ENCODE data around the gene CACNA1B. TPM values are rescaled to one million over a fixed set of nuclear protein-coding genes. Genes with fewer than 3 reads are reported as not detected.
"Not testable (repeated sequence)": the region's sequence is repeated elsewhere in the genome, so short reads cannot be mapped to it uniquely, and the experiment has no call there.

The CACNA1B gene
- total RNA-seq, 1 experiment from 2014 or later, result 7.8 TPM

- H4K20me1 ChIP-seq (ENCODE audit: control insufficient read depth, insufficient read depth, insufficient read length); H4K91ac ChIP-seq (ENCODE audit: insufficient read length, low read depth, low read length); H3K9ac ChIP-seq (ENCODE audit: extremely low read depth, insufficient read length, low read length); H2BK5ac ChIP-seq (ENCODE audit: insufficient read length, low read length); H2BK12ac ChIP-seq (ENCODE audit: insufficient read length, low read depth, low read length); H3K79me2 ChIP-seq (ENCODE audit: insufficient read depth, low read length); H3K4me1 ChIP-seq (ENCODE audit: insufficient read depth, low read length); H3K27ac Mint-ChIP-seq; H2AK5ac ChIP-seq (ENCODE audit: insufficient read length, low read length); H3K4ac ChIP-seq (ENCODE audit: low read depth, low read length); H3K23me2 ChIP-seq (ENCODE audit: insufficient read length, low read depth, low read length, poor library complexity, severe bottlenecking); H3K23ac ChIP-seq (ENCODE audit: insufficient read length, low read depth, low read length); H2AFZ ChIP-seq (ENCODE audit: low read length); H3K27ac ChIP-seq (ENCODE audit: insufficient read length, low read depth, low read length); H3K18ac ChIP-seq (ENCODE audit: insufficient read length, low read depth, low read length); H3K9me3 ChIP-seq (ENCODE audit: control insufficient read depth, low read depth, low read length); H3K14ac ChIP-seq (ENCODE audit: insufficient read depth, low read length); H3K27me3 ChIP-seq (ENCODE audit: insufficient read depth, low read length); H3K4me1 Mint-ChIP-seq; H3K36me3 Mint-ChIP-seq (ENCODE audit: insufficient read depth in 1 of 3, low read depth in 3 of 3); H2BK15ac ChIP-seq (ENCODE audit: low read depth, low read length); H3K4me2 ChIP-seq (ENCODE audit: insufficient read depth, insufficient read length, low read length); H3K56ac ChIP-seq (ENCODE audit: insufficient read length, low read depth, low read length); H3T11ph ChIP-seq (ENCODE audit: low read length); H4K5ac ChIP-seq (ENCODE audit: insufficient read length, low read depth, low read length); H2BK120ac ChIP-seq (ENCODE audit: low read depth, low read length, poor library complexity, severe bottlenecking); H4K8ac ChIP-seq (replicated peaks; ENCODE audit: insufficient read length, low read depth, low read length); H2BK20ac ChIP-seq (ENCODE audit: low read depth, low read length, poor library complexity, severe bottlenecking); H3K79me1 ChIP-seq (ENCODE audit: insufficient read depth, low read depth, low read length, poor library complexity, severe bottlenecking): not testable (repeated sequence)
- DNase-seq, result peak; percentile 39
- WGBS (ENCODE audit: extremely low coverage, insufficient read length, low lambda C conversion rate), result no CpG with 5 or more reads among the region's 34 CpGs
- Mint-ChIP-seq H3K9me3 (peaks cover 17 to 36% of the 10 kb centered on the region in 2 experiments), H3K4me3 (peak overlapping the region in 1 of 2 experiments; percentile 48; a peak in 2 of 5 replicates), H3K27me3 (ENCODE audit: low read depth) (peaks cover 23% of the 10 kb centered on the region)
- TF ChIP-seq CTCF (conservative IDR thresholded peaks at IDR 0.05), result peak; percentile 58
Measured at GRCh38 chr9:138147556-138147955, 270.0 kb downstream of the CACNA1B start.
